K562 (cell line): ENCODE results near the gene PPP4R3A. TPM values are rescaled to one million over a fixed set of nuclear protein-coding genes. Genes with fewer than 3 reads are reported as not detected.

Experiments
- ATAC-seq: fragments of 200-7000 bp; cut with Tn5 transposase; 3 replicates; pipeline ENCODE4 v1.9.1; 2020; ENCODE audit warnings: moderate library complexity
- BruUV-seq: library from RNA; stranded (reverse); fragments of 400-500 nt; replicated peaks from 2 replicates; lab custom pipeline; 2021; lab: Mats Ljungman, UMichigan
- CTCF ChIA-PET: fragments of 300-600 bp; formaldehyde crosslinking; extraction: SDS; loops from one replicate; lab custom pipeline; 2021; ENCODE audit warnings: low intra/inter-chr PET ratio; lab: Yijun Ruan, JAX
- POLR2A ChIA-PET: fragments of 300-600, 350-650 bp; sonication (Branson Sonifier 250); formaldehyde crosslinking; extraction: SDS; loops from one replicate; lab custom pipeline; 2021; ENCODE audit warnings: antibody characterized with exemption, inconsistent platforms; lab: Yijun Ruan, JAX
- DNase-seq, 4 experiments: peaks; one replicate each; pipeline versions ENCODE4 v3.0.0 to v3.0.0-alpha.2; 2011 to 2018; ENCODE audit warnings: low spot score in 3 of 4, mixed read lengths in 3 of 4; ENCODE audit errors: extremely low read depth in 1 of 4
- FAIRE-seq: peaks from 2 replicates; lab custom pipeline; 2011; peaks lifted over from hg19 to GRCh38; lab: Jason Lieb, UNC
- H2AFZ ChIP-seq: 2 replicates; pipeline ENCODE4 v1.6.0; 2011; ENCODE audit warnings: low read depth, low read length, control low read depth, inconsistent platforms
- H3K27ac ChIP-seq: fragments of 200-600 bp; 3 replicates; pipeline ENCODE4 v1.8.0; 2011; ENCODE audit warnings: low read depth, mild to moderate bottlenecking, control low read depth, inconsistent platforms, low read length, moderate library complexity, mixed read lengths; ENCODE audit errors: extremely low read depth
- H3K27me3 ChIP-seq, 2 experiments: fragments of 300-600 bp in 1 of 2; 2 replicates in 1 of 2; 3 replicates in 1 of 2; pipeline versions ENCODE4 v1.6.0 to v1.8.0; 2011; ENCODE audit warnings: inconsistent platforms in 2 of 2, low read length in 2 of 2, mild to moderate bottlenecking in 1 of 2, mixed read lengths in 1 of 2, moderate library complexity in 1 of 2; ENCODE audit not compliant: control insufficient read depth in 2 of 2, insufficient read depth in 2 of 2
- H3K36me3 ChIP-seq: fragments of 300-600 bp; 3 replicates; pipeline ENCODE4 v1.8.0; 2011; ENCODE audit warnings: mild to moderate bottlenecking, low read length, inconsistent platforms; ENCODE audit not compliant: control insufficient read depth, insufficient read depth
- H3K4me1 ChIP-seq, 2 experiments: fragments of 200-600 bp in 1 of 2; replicated peaks in 1 of 2; 2 replicates in 1 of 2; 3 replicates in 1 of 2; pipeline versions ENCODE4 v1.5.1 to v1.8.0; 2011; ENCODE audit warnings: inconsistent platforms in 2 of 2, low read length in 2 of 2, mild to moderate bottlenecking in 1 of 2, mixed read lengths in 1 of 2, moderate library complexity in 1 of 2; ENCODE audit not compliant: control insufficient read depth in 2 of 2, insufficient read depth in 2 of 2
- H3K4me2 ChIP-seq: 2 replicates; pipeline ENCODE4 v1.6.1; 2011; ENCODE audit warnings: low read length, control low read depth, inconsistent platforms, mixed read lengths; ENCODE audit not compliant: insufficient read depth
- H3K4me3 ChIP-seq: fragments of 200-600 bp; sonication (generic), shearing (Covaris generic); 2 replicates; pipeline ENCODE4 v1.5.1; 2016; ENCODE audit warnings: control low read depth, inconsistent platforms
- H3K79me2 ChIP-seq: fragments of 200-600 bp; 3 replicates; pipeline ENCODE4 v1.8.0; 2011; ENCODE audit warnings: low read length, inconsistent platforms; ENCODE audit not compliant: control insufficient read depth, insufficient read depth
- H3K9ac ChIP-seq, 2 experiments: 2 replicates each; pipeline versions ENCODE4 v1.6.0 to v1.6.1; 2011; ENCODE audit warnings: low read depth in 2 of 2, low read length in 2 of 2, control low read depth in 1 of 2, inconsistent platforms in 1 of 2, mild to moderate bottlenecking in 1 of 2, mixed read lengths in 1 of 2; ENCODE audit not compliant: insufficient read depth in 1 of 2
- H3K9me1 ChIP-seq: one replicate; pipeline ENCODE4 v1.6.0; 2011; ENCODE audit warnings: inconsistent platforms, mild to moderate bottlenecking, low read length, moderate library complexity; ENCODE audit not compliant: control insufficient read depth, insufficient read depth
- H3K9me3 ChIP-seq: replicated peaks from 2 replicates; pipeline ENCODE4 v1.5.1; 2011; ENCODE audit warnings: low read depth, low read length, inconsistent platforms; ENCODE audit not compliant: control insufficient read depth, insufficient read depth
- H4K20me1 ChIP-seq: replicated peaks from 2 replicates; pipeline ENCODE4 v1.6.1; 2011; ENCODE audit warnings: low read length, inconsistent platforms, mixed read lengths; ENCODE audit not compliant: control insufficient read depth, insufficient read depth
- CHCHD3 ChIP-seq: fragments of 250-450 bp; sonication (Bioruptor Pico); IDR thresholded peaks from 2 replicates; pipeline ENCODE4 v2.1.2; 2022; ENCODE audit warnings: mild to moderate bottlenecking
- COPS2 ChIP-seq: fragments of 450-650 bp; conservative IDR thresholded peaks from 2 replicates; pipeline ENCODE4 v1.6.1; 2016; ENCODE audit warnings: mild to moderate bottlenecking, moderate library complexity
- JUN ChIP-seq, 2 experiments: sonication (generic) in 1 of 2; formaldehyde crosslinking in 1 of 2; IDR thresholded peaks; 2 replicates each; pipeline versions ENCODE4 v1.6.1 to v1.8.0; 2012 to 2022; ENCODE audit warnings: borderline replicate concordance in 2 of 2, mild to moderate bottlenecking in 2 of 2, improper control_type of control experiment in 1 of 2, low read depth in 1 of 2, low read length in 1 of 2, missing genetic modification reagents in 1 of 2
- NFXL1 ChIP-seq: fragments of 450-650 bp; formaldehyde crosslinking; IDR thresholded peaks from 2 replicates; pipeline ENCODE4 v1.4.0; 2021; ENCODE audit warnings: mild to moderate bottlenecking
- PCBP1 ChIP-seq: fragments of 200-400 bp; formaldehyde crosslinking; IDR thresholded peaks from 2 replicates; pipeline ENCODE4 v1.6.1; 2018; ENCODE audit warnings: mild to moderate bottlenecking, low read depth, low read length; ENCODE audit not compliant: poor library complexity, severe bottlenecking
- PTTG1 ChIP-seq: fragments of 450-650 bp; IDR thresholded peaks from 2 replicates; pipeline ENCODE4 v1.6.1; 2016; ENCODE audit warnings: low read depth, mild to moderate bottlenecking, missing genetic modification characterization, missing compliant biosample characterization
- YY1 ChIP-seq, 3 experiments: IDR thresholded peaks; 2 replicates each; pipeline ENCODE4 v1.6.1; 2011; ENCODE audit warnings: low read length in 2 of 3, mild to moderate bottlenecking in 2 of 3, moderate library complexity in 2 of 3, borderline replicate concordance in 1 of 3, control low read depth in 1 of 3, low read depth in 1 of 3; ENCODE audit not compliant: insufficient read depth in 3 of 3, insufficient replicate concordance in 2 of 3, control insufficient read depth in 1 of 3, insufficient read length in 1 of 3; ENCODE audit errors: extremely low read depth in 1 of 3
- ZNF133 ChIP-seq: fragments of 250-450 bp; sonication (Bioruptor Pico); IDR thresholded peaks from 2 replicates; pipeline ENCODE4 v1.4.0; 2020; ENCODE audit warnings: mild to moderate bottlenecking
- WGBS: fragments of 100-300 bp; shearing (Covaris generic); methylation state at CpG from one replicate; pipeline ENCODE4 v1.1.6; 2016; ENCODE audit warnings: low coverage, mixed read lengths; ENCODE audit not compliant: insufficient coverage; ENCODE audit errors: missing lambda C conversion rate; 5-methylcytosine and 5-hydroxymethylcytosine counted together
- in situ Hi-C: fragments of 300-500 bp; cut with MboI; formaldehyde crosslinking; loops from 4 replicates; pipeline ENCODE4 v1.15.0; 2018; ENCODE audit warnings: inconsistent platforms, mixed read lengths
- intact Hi-C: fragments of 100-400 bp; cut with micrococcal nuclease; formaldehyde crosslinking; loops from 2 replicates; pipeline ENCODE4 v1.14.2; 2022
- polyA plus RNA-seq, 8 experiments: library from polyadenylated mRNA; depleted of rRNA in 4 of 8; stranded (reverse) in 5 of 8; unstranded in 3 of 8; fragments of >200 nt; fragmentation: Nextera tagmentation in 2 of 8; fragmentation: Illumina TruSeq in 1 of 8; extraction: Ambion mirVana in 2 of 8; extraction: Trizol in 1 of 8; gene quantifications; 2 replicates each; pipeline versions ENCODE4 v1.2.1 to v1.2.3, GENCODE V29; 2011 to 2014; ENCODE audit warnings: inconsistent platforms in 1 of 8, missing spikeins in 1 of 8
- total RNA-seq, 7 experiments: library from RNA; depleted of rRNA in 6 of 7; stranded (reverse); fragments of >200 nt in 6 of 7; fragmentation: Illumina TruSeq in 2 of 7; extraction: Trizol in 2 of 7; gene quantifications; 2 replicates each; pipeline versions ENCODE4 v1.2.1 to v1.2.3, GENCODE V29; 2011 to 2021; ENCODE audit warnings: low replicate concordance in 1 of 7

PPP4R3A gene
- total and polyA plus RNA-seq, 9 of the 15 experiments (the other 6 are each of a cell fraction or from before 2014, with no cell fraction given): 9.5 to 54.9 (median 44.9) TPM

DNA sequence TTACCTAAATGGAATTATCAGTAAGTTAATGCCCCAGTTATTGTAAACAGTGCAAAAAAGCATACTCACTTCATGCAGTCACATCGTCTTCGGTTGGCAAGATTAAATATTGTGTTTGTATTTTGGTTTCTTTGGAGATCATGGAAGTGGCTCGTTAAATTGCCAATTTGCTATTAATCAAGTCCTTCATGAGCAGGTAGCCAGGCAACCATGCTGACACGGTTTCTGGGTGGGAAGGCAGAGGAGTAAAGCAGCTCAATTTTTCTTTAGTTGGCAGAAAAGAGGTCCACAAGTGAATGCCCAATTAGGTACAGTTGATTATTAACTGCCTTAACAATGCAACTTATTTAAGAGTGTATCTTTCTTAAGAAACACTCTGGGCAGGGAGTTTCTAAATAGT lies 43.9 kb downstream of the PPP4R3A start:
- Histone ChIP-seq H3K9me3 (no peaks in the 10 kb centered on the region), H3K4me1 (no peaks in the 10 kb centered on the region; a peak in 1 of 5 replicates), H3K27me3 (no peaks in the 10 kb centered on the region), H4K20me1 (no peaks in the 10 kb centered on the region), H3K4me3 (no peak overlapping the region), H3K4me2 (no peak overlapping the region), H3K27ac (no peak overlapping the region), H3K79me2 (no peaks in the 10 kb centered on the region; the same call in 2 of the 3 replicates), H3K9ac (no peak overlapping the region), H3K9me1 (no peaks in the 10 kb centered on the region), H3K36me3 (peaks cover 89% of the 10 kb centered on the region), H2AFZ (no peak overlapping the region)
- TF ChIP-seq PCBP1: no peak
- TF ChIP-seq CHCHD3 (CRISPR knock-in tag): no peak
- no peak for TF ChIP-seq PTTG1 (tag)
- TF ChIP-seq COPS2: no peak
- no peak for TF ChIP-seq JUN (IDR thresholded peaks at IDR 0.05; ENCODE audit: borderline replicate concordance, low read depth, low read length)
- TF ChIP-seq JUN (CRISPR knock-in tag; IDR thresholded peaks at IDR 0.05; ENCODE audit: borderline replicate concordance): no peak
- TF ChIP-seq NFXL1: no peak
- no peak for TF ChIP-seq ZNF133
- no peak for TF ChIP-seq YY1 (IDR thresholded peaks at IDR 0.05; ENCODE audit: borderline replicate concordance in 1 of 3, control insufficient read depth in 1 of 3, extremely low read depth in 1 of 3, insufficient read depth in 3 of 3, insufficient read length in 1 of 3, insufficient replicate concordance in 2 of 3, low read depth in 1 of 3, low read length in 2 of 3)
- no peak for FAIRE-seq
- ChIA-PET POLR2A (no interaction called here), CTCF (no interaction called here)
- ATAC-seq: no peak
- in situ Hi-C loops (no loop called here), intact Hi-C loops (no loop called here)
- no TSS peak for BruUV-seq
- no peak for DNase-seq
- 87% methylated on average over 4 of the region's 4 CpGs for WGBS
